Uterus (tissue), 4 donors: ENCODE measurements around the gene PLS1. TPM values are rescaled to one million over a fixed set of nuclear protein-coding genes. Genes with fewer than 3 reads are reported as not detected.
A peak's percentile ranks its signal among the peaks of the same experiment; 100 is the strongest.
"Not testable (repeated sequence)": the region's sequence is repeated elsewhere in the genome, so short reads cannot be mapped to it uniquely, and the experiment has no call there.

Experiments used
- DNase-seq, 2 donors: peaks; one replicate each; pipeline ENCODE4 v3.0.0-alpha.2; 2019 to 2020
- H3K27ac ChIP-seq, 2 donors: fragments of 200-600 bp; sonication (generic); 1 replicate in 1 of 2; 2 replicates in 1 of 2; pipeline ENCODE4 v1.5.1; 2016 to 2018
- H3K27me3 ChIP-seq, 2 donors: fragments of 200-600 bp; sonication (generic); one replicate each; pipeline ENCODE4 v1.5.1; 2018 to 2019; ENCODE audit warnings: control low read depth in 1 of 2
- H3K36me3 ChIP-seq, 2 donors: fragments of 200-600 bp; sonication (generic); one replicate each; pipeline ENCODE4 v1.5.1; 2019; ENCODE audit warnings: control low read depth in 1 of 2
- H3K4me1 ChIP-seq, 2 donors: fragments of 200-600 bp; sonication (generic); one replicate each; pipeline ENCODE4 v1.5.1; 2018 to 2019; ENCODE audit warnings: control low read depth in 1 of 2
- H3K4me3 ChIP-seq, 2 donors: fragments of 200-600 bp; sonication (generic); 1 replicate in 1 of 2; 2 replicates in 1 of 2; pipeline ENCODE4 v1.5.1; 2018 to 2019; ENCODE audit warnings: mild to moderate bottlenecking in 1 of 2
- H3K9me3 ChIP-seq, 2 donors: fragments of 200-600 bp; sonication (generic); one replicate each; pipeline ENCODE4 v1.5.1; 2019; ENCODE audit warnings: control low read depth in 1 of 2
- CTCF ChIP-seq, 4 experiments: fragments of 200-600 bp in 2 of 4; fragments of 450-650 bp in 2 of 4; sonication (generic) in 2 of 4; IDR thresholded peaks; one replicate each; pipeline ENCODE4 v1.5.1; 2016 to 2019; ENCODE audit warnings: antibody characterized with exemption in 4 of 4, mild to moderate bottlenecking in 2 of 4, moderate library complexity in 1 of 4
- POLR2A ChIP-seq, 2 donors: fragments of 450-650 bp; IDR thresholded peaks; one replicate each; pipeline ENCODE4 v1.6.1; 2016; ENCODE audit warnings: antibody characterized with exemption in 2 of 2, mild to moderate bottlenecking in 1 of 2, moderate library complexity in 1 of 2
- intact Hi-C: fragments of 100-400 bp; cut with DNase I; formaldehyde crosslinking; loops from one replicate; pipeline ENCODE4 v1.15.1; 2023; ENCODE audit warnings: low total_unique reads
- total RNA-seq, 4 donors: library from RNA; depleted of rRNA in 3 of 4; stranded (reverse); fragments of >200 nt in 3 of 4; gene quantifications; one replicate each; pipeline versions ENCODE4 v1.1.0 to v1.2.4, GENCODE V29; 2014 to 2023
- donor health status: DM: yes; HTN: yes; CAD: no.

PLS1 gene, protein sequence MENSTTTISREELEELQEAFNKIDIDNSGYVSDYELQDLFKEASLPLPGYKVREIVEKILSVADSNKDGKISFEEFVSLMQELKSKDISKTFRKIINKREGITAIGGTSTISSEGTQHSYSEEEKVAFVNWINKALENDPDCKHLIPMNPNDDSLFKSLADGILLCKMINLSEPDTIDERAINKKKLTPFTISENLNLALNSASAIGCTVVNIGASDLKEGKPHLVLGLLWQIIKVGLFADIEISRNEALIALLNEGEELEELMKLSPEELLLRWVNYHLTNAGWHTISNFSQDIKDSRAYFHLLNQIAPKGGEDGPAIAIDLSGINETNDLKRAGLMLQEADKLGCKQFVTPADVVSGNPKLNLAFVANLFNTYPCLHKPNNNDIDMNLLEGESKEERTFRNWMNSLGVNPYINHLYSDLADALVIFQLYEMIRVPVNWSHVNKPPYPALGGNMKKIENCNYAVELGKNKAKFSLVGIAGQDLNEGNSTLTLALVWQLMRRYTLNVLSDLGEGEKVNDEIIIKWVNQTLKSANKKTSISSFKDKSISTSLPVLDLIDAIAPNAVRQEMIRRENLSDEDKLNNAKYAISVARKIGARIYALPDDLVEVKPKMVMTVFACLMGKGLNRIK
- total RNA-seq: 1 to 10 TPM in 3 of 4 donors, under 1 TPM in 1; 0.26 to 4.5 (median 1.8) TPM

DNA sequence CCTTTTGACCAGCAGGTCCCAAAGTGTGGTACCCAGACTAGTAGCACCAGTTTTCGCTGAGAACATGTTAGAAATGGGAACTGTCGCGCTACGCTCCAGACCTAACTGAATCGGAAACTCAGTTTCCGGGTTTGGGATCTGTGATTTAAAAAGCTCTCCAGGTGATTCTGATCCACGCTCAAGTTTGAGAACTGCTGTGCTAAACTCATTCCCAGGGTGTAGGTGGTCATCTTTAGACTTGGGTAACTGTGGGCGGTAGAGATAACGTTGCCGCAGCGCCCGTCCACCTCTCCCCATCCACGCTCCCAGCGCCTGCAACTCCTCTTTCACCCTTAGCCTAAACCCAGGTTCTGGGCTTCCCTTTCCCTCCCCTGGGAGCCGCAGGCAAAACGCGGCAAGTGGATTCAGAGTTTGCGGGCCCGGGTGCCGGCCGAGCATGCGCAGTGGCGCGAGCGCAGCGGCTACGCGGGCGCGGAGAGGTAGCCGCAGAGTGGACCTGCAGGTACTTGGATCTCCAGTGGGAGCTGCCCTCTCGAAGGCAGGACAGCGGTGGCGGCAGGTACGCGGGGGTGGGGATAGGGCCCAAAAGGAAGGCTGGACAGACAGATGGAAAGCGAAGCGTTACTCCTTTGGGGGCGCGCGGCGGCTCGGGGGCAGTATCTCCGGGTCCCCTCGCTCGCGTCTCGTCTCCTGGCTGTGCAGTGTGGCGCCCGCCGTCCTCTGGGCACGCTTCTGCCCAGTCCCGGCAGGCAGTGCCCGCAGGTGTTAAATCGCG is at the start of gene PLS1:
PLS1 (plus strand) TSS at position 443 of the 775 bp plus-strand sequence. CDS start 67,845 bp downstream, outside the sequence.
- H3K27me3 ChIP-seq: no peaks in the 10 kb centered on the region
- TF ChIP-seq POLR2A (IDR thresholded peaks at IDR 0.05) (peak; percentile 35 to 64), CTCF (IDR thresholded peaks at IDR 0.05) (peak in 3 of 4 experiments; percentile 9 to 13 (median 10))
- peak; percentile 78 to 88 for DNase-seq
- peak within 1 kb of the TSS; percentile 61 to 70 for H3K4me3 ChIP-seq
- intact Hi-C loops: loop anchor here (10.0 kb wide), 1 partner anchor 399 kb away; no protein-coding TSS in a partner anchor
- H3K27ac ChIP-seq: peak within 1 kb of the TSS in 1 of 2 donors; percentile 52
- no peaks in the 10 kb centered on the region for H3K4me1 ChIP-seq
- H3K36me3 ChIP-seq: no peaks in the 10 kb centered on the region
- H3K9me3 ChIP-seq: no peaks in the 10 kb centered on the region

- no peak for TF ChIP-seq CTCF (IDR thresholded peaks at IDR 0.05)
- TF ChIP-seq POLR2A (IDR thresholded peaks at IDR 0.05): no peak
- intact Hi-C loops: no loop called here
- H3K27me3 ChIP-seq: no peaks in the 10 kb centered on the region
- H3K9me3 ChIP-seq: no peaks in the 10 kb centered on the region
- H3K36me3 ChIP-seq: no peaks in the 10 kb centered on the region
- no peak overlapping the region for H3K4me3 ChIP-seq
- no peak for DNase-seq
- H3K4me1 ChIP-seq: no peaks in the 10 kb centered on the region
- no peak overlapping the region for H3K27ac ChIP-seq
These were observed 46.2 kb upstream of the PLS1 start for GRCh38 chr3:142549986-142550385.

DNA sequence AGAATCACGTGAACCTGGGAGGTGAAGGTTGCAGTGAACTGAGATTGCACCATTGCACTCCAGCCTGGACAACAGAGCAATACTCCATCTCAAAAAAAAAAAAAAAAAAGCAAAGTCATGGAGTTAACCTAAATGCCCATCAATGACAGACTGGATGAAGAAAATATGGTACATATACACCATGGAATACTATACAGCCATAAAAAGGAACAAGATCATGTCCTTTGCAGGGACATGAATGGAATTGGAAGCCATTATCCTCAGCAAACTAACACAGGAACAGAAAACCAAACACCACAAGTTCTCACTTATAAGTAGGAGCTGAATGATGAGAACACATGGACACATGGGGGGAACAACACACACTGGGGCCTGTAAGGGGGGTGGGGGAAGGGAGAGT is 43.6 kb upstream of the PLS1 start:
- H3K36me3 ChIP-seq, DNase-seq, H3K27me3 ChIP-seq, H3K4me1 ChIP-seq, intact Hi-C loops, H3K4me3 ChIP-seq, H3K9me3 ChIP-seq, H3K27ac ChIP-seq: not testable (repeated sequence)

DNA sequence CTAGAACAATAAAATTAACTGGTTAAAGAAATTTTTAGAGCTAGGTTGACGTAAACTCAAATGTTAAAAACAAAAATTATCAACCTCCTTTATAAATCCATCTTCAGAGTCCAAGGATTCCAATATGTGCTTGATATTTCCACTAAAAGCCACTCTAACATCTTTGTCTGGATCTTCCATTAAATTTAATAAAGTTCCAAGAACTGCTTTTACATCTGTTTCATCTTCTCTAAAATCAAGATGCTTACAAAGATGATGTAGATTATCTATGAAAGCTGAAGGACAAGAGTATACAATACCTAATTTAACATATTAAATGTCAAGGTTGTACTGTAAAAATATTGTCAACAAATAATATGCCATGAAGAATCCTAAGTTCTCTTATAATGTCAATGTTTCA is 42.5 kb upstream of the PLS1 start:
- intact Hi-C loops: no loop called here
- no peak for TF ChIP-seq POLR2A (IDR thresholded peaks at IDR 0.05)
- TF ChIP-seq CTCF (IDR thresholded peaks at IDR 0.05): no peak
- Histone ChIP-seq H3K27ac (no peak overlapping the region), H3K27me3 (no peaks in the 10 kb centered on the region), H3K36me3 (no peaks in the 10 kb centered on the region), H3K9me3 (no peaks in the 10 kb centered on the region), H3K4me1 (no peaks in the 10 kb centered on the region), H3K4me3 (no peak overlapping the region)
- no peak for DNase-seq

DNA sequence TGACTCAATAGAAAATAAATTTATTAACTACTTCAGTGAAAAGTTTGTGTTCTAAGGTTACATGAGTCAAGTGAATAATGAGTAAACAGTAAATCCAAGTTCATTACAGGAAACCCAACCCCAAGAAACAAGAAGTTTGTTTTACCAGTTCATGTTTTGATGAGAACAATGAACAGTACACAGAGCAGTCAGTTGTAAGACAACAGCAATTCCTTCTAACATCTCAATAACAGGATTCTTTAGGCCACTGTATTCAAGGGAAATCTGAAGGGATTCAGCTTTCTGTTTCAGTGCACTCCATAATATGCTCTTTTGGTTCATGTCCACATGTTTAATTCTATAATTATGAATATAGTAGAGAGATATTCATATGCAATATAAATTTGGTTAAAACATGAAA is 36.1 kb upstream of the PLS1 start:
- H3K9me3 ChIP-seq: no peaks in the 10 kb centered on the region
- H3K4me1 ChIP-seq: no peaks in the 10 kb centered on the region
- no peaks in the 10 kb centered on the region for H3K36me3 ChIP-seq
- no peak for TF ChIP-seq CTCF (IDR thresholded peaks at IDR 0.05)
- no peak for TF ChIP-seq POLR2A (IDR thresholded peaks at IDR 0.05)
- DNase-seq: no peak
- H3K27ac ChIP-seq: no peak overlapping the region
- H3K4me3 ChIP-seq: no peak overlapping the region
- intact Hi-C loops: no loop called here
- no peaks in the 10 kb centered on the region for H3K27me3 ChIP-seq
